Measurements from ENCODE around the gene KLHL26. TPM values are rescaled to one million over a fixed set of nuclear protein-coding genes. Genes with fewer than 3 reads are reported as not detected.

Gene KLHL26
- total and polyA plus RNA-seq, 4 experiments from 2014 or later = 4.4 to 14.8 (median 10.6) TPM

DNA sequence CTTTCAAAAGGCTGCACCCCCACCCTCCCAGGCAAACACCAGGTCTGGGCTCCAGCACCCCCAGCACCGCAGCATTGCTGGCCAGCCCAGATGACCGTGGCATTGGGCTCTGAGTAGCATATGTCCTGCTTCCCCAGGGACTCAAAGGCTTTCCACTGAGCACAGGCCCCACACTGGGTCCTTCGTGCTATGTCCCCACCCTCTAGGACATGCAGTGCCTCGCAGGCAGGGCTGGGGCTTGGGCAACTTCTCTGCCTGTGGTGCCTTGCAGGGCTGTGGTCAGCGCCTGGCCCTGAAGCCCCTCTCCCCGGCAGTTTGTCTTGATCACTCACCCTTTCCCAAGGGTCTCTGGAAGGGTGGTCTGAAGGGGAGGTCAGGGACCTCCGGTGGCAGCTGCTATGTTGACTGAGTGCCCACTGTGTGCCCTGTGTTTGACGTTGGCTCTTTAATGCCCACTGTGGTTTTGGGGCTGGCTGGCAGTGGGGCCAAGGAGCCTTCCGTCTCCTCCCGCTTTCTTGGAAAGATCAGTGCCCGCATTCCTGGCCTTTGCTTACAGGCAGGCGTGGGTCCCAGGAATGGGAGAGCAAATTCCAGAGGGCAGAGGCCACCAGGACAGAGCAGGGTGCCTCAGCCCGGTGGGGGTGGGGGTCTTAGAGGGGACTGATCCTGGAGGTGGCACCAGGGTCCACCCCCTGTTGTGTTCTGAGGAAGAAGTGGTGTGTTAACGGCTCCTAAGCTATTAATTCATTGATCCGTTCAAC, 26.3 kb downstream of the KLHL26 start:
- H3K4me3 Mint-ChIP-seq = no peak overlapping the region
- intact Hi-C loops (cut with micrococcal nuclease) = no loop called here
- H3K9me3 Mint-ChIP-seq = no peaks in the 10 kb centered on the region
- H3K4me1 Mint-ChIP-seq = peaks cover 12 to 21% (median 14%) of the 10 kb centered on the region in 4 donors
- peaks cover 6 to 7% of the 10 kb centered on the region in 2 donors for H3K36me3 Mint-ChIP-seq
- no peak for DNase-seq
- no peaks in the 10 kb centered on the region for H3K27me3 Mint-ChIP-seq
- CTCF ChIA-PET (ENCODE audit: partially characterized antibody) = interaction anchor here (1.0 kb wide), 1 partner anchor 184 kb away, joined by 3 read pairs; no protein-coding TSS in a partner anchor
- Histone ChIP-seq H3K27ac (ENCODE audit: low read depth, low read length) (no peak overlapping the region), H3K9me3 (ENCODE audit: control insufficient read depth in 1 of 2, low read length in 2 of 2) (no peaks in the 10 kb centered on the region), H3K4me1 (ENCODE audit: insufficient read depth, low read length) (peaks cover 4% of the 10 kb centered on the region), H3K36me3 (ENCODE audit: insufficient read depth, low read length) (no peaks in the 10 kb centered on the region), H3K27me3 (ENCODE audit: insufficient read depth, low read length) (no peaks in the 10 kb centered on the region), H3K4me3 (ENCODE audit: low read length in 2 of 2) (no peak overlapping the region)
- peak overlapping the region in 3 of 7 donors; percentile 23 to 42 (median 36) for H3K27ac Mint-ChIP-seq
- POLR2A ChIA-PET (ENCODE audit: partially characterized antibody) = no interaction called here

GRCh38 chr19:18663940-18664530, 27.2 kb downstream of the KLHL26 start:
- peaks cover 7 to 14% (median 10%) of the 10 kb centered on the region in 4 donors for H3K4me1 Mint-ChIP-seq
- H3K36me3 Mint-ChIP-seq = peaks cover 6 to 10% of the 10 kb centered on the region in 2 donors
- intact Hi-C loops (cut with micrococcal nuclease) = no loop called here
- ChIA-PET POLR2A (ENCODE audit: partially characterized antibody) (no interaction called here), CTCF (ENCODE audit: partially characterized antibody) (no interaction called here)
- no peak for DNase-seq
- H3K4me3 ChIP-seq (ENCODE audit: low read length in 2 of 2) = no peak overlapping the region
- peak overlapping the region in 4 of 7 donors; percentile 37 to 68 (median 40) for H3K27ac Mint-ChIP-seq
- no peaks in the 10 kb centered on the region for H3K9me3 ChIP-seq (ENCODE audit: control insufficient read depth in 1 of 2, low read length in 2 of 2)
- no peaks in the 10 kb centered on the region for H3K27me3 ChIP-seq (ENCODE audit: insufficient read depth, low read length)
- peaks cover 4% of the 10 kb centered on the region for H3K4me1 ChIP-seq (ENCODE audit: insufficient read depth, low read length)
- H3K27ac ChIP-seq (ENCODE audit: low read depth, low read length) = no peak overlapping the region
- H3K9me3 Mint-ChIP-seq = no peaks in the 10 kb centered on the region
- H3K4me3 Mint-ChIP-seq = no peak overlapping the region
- H3K27me3 Mint-ChIP-seq = no peaks in the 10 kb centered on the region
- H3K36me3 ChIP-seq (ENCODE audit: insufficient read depth, low read length) = peaks cover 4% of the 10 kb centered on the region

- Mint-ChIP-seq H3K27me3 (no peaks in the 10 kb centered on the region), H3K36me3 (peaks cover 10 to 20% of the 10 kb centered on the region in 2 donors), H3K4me1 (peaks cover 8 to 14% (median 9%) of the 10 kb centered on the region in 4 donors), H3K27ac (no peak overlapping the region), H3K4me3 (no peak overlapping the region), H3K9me3 (no peaks in the 10 kb centered on the region)
- no peaks in the 10 kb centered on the region for H3K27me3 ChIP-seq (ENCODE audit: insufficient read depth, low read length)
- no peak overlapping the region for H3K27ac ChIP-seq (ENCODE audit: low read depth, low read length)
- H3K36me3 ChIP-seq (ENCODE audit: insufficient read depth, low read length) = peaks cover 5% of the 10 kb centered on the region
- H3K4me1 ChIP-seq (ENCODE audit: insufficient read depth, low read length) = peaks cover 4% of the 10 kb centered on the region
- ChIA-PET CTCF (ENCODE audit: partially characterized antibody) (no interaction called here), POLR2A (ENCODE audit: partially characterized antibody) (no interaction called here)
- no peaks in the 10 kb centered on the region for H3K9me3 ChIP-seq (ENCODE audit: control insufficient read depth in 1 of 2, low read length in 2 of 2)
- intact Hi-C loops (cut with micrococcal nuclease) = no loop called here
- no peak for DNase-seq
- no peak overlapping the region for H3K4me3 ChIP-seq (ENCODE audit: low read length in 2 of 2)
Measured at GRCh38 chr19:18665771-18666202, 29.0 kb downstream of the KLHL26 start.

GRCh38 chr19:18666317-18666716, 29.5 kb downstream of the KLHL26 start:
- no peak overlapping the region for H3K4me3 Mint-ChIP-seq
- Histone ChIP-seq H3K4me1 (ENCODE audit: insufficient read depth, low read length) (peaks cover 4% of the 10 kb centered on the region), H3K9me3 (ENCODE audit: control insufficient read depth in 1 of 2, low read length in 2 of 2) (no peaks in the 10 kb centered on the region), H3K27me3 (ENCODE audit: insufficient read depth, low read length) (no peaks in the 10 kb centered on the region), H3K36me3 (ENCODE audit: insufficient read depth, low read length) (peaks cover 5% of the 10 kb centered on the region), H3K27ac (ENCODE audit: low read depth, low read length) (no peak overlapping the region), H3K4me3 (ENCODE audit: low read length in 2 of 2) (no peak overlapping the region)
- ChIA-PET POLR2A (ENCODE audit: partially characterized antibody) (no interaction called here), CTCF (ENCODE audit: partially characterized antibody) (no interaction called here)
- intact Hi-C loops (cut with micrococcal nuclease) = no loop called here
- H3K27ac Mint-ChIP-seq = no peak overlapping the region
- H3K27me3 Mint-ChIP-seq = no peaks in the 10 kb centered on the region
- peaks cover 10 to 20% of the 10 kb centered on the region in 2 donors for H3K36me3 Mint-ChIP-seq
- no peak for DNase-seq
- no peaks in the 10 kb centered on the region for H3K9me3 Mint-ChIP-seq
- H3K4me1 Mint-ChIP-seq = peaks cover 7 to 10% (median 7%) of the 10 kb centered on the region in 4 donors

DNA sequence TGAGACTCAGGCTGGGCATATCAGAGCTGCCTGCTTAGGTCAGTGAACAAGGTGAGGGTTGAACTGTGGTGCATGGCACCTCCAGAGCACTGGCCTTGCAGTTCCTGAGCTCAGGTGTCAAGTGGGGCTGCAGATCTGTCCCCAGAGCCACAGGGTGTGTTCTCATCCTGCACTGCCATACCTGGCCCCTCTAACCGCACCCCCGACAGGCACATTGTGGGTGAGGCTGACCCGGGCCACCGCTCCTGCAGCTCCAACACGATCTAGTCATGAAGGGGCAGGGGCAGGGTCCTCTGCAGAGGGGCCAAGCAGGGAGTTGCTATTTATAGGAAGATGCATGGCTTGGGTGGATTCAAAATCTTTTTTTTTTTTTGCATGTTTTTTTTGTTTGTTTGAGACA, 30.0 kb downstream of the KLHL26 start:
- H3K36me3 ChIP-seq (ENCODE audit: insufficient read depth, low read length) = peaks cover 5% of the 10 kb centered on the region
- no peaks in the 10 kb centered on the region for H3K27me3 ChIP-seq (ENCODE audit: insufficient read depth, low read length)
- Mint-ChIP-seq H3K9me3 (no peaks in the 10 kb centered on the region), H3K4me1 (peaks cover 5 to 10% (median 5%) of the 10 kb centered on the region in 4 donors), H3K27me3 (no peaks in the 10 kb centered on the region), H3K36me3 (peaks cover 13 to 20% of the 10 kb centered on the region in 2 donors), H3K27ac (no peak overlapping the region), H3K4me3 (no peak overlapping the region)
- peaks cover 4% of the 10 kb centered on the region for H3K4me1 ChIP-seq (ENCODE audit: insufficient read depth, low read length)
- ChIA-PET CTCF (ENCODE audit: partially characterized antibody) (no interaction called here), POLR2A (ENCODE audit: partially characterized antibody) (no interaction called here)
- H3K27ac ChIP-seq (ENCODE audit: low read depth, low read length) = no peak overlapping the region
- no peaks in the 10 kb centered on the region for H3K9me3 ChIP-seq (ENCODE audit: control insufficient read depth in 1 of 2, low read length in 2 of 2)
- no peak for DNase-seq
- intact Hi-C loops (cut with micrococcal nuclease) = no loop called here
- H3K4me3 ChIP-seq (ENCODE audit: low read length in 2 of 2) = no peak overlapping the region

DNA sequence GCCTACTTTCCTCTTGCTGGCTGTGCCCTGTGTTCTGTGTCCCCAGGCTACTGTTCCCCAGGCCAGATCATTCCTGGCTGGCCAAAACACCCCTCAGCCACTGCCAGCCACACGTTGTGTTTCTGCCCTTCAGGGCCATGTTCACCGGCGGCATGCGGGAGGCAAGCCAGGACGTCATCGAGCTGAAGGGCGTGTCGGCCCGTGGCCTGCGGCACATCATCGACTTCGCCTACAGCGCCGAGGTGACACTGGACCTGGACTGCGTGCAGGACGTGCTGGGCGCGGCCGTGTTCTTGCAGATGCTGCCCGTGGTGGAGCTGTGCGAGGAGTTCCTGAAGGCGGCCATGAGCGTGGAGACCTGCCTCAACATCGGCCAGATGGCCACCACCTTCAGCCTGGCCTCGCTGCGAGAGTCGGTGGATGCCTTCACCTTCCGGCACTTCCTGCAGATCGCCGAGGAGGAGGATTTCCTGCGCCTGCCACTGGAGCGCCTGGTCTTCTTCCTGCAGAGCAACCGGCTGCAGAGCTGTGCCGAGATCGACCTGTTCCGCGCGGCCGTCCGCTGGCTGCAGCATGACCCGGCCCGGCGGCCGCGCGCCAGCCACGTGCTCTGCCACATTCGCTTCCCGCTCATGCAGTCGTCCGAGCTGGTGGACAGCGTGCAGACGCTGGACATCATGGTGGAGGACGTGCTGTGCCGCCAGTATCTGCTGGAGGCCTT, 30.9 kb downstream of the KLHL26 start:
- no peaks in the 10 kb centered on the region for H3K27me3 ChIP-seq (ENCODE audit: insufficient read depth, low read length)
- H3K4me3 Mint-ChIP-seq = no peak overlapping the region
- ChIA-PET POLR2A (ENCODE audit: partially characterized antibody) (no interaction called here), CTCF (ENCODE audit: partially characterized antibody) (no interaction called here)
- intact Hi-C loops (cut with micrococcal nuclease) = no loop called here
- H3K4me3 ChIP-seq (ENCODE audit: low read length in 2 of 2) = no peak overlapping the region
- peaks cover 13 to 20% of the 10 kb centered on the region in 2 donors for H3K36me3 Mint-ChIP-seq
- H3K27me3 Mint-ChIP-seq = no peaks in the 10 kb centered on the region
- peaks cover 5% of the 10 kb centered on the region for H3K36me3 ChIP-seq (ENCODE audit: insufficient read depth, low read length)
- peaks cover 5 to 10% (median 5%) of the 10 kb centered on the region in 4 donors for H3K4me1 Mint-ChIP-seq
- peaks cover 4% of the 10 kb centered on the region for H3K4me1 ChIP-seq (ENCODE audit: insufficient read depth, low read length)
- H3K27ac ChIP-seq (ENCODE audit: low read depth, low read length) = no peak overlapping the region
- H3K9me3 Mint-ChIP-seq = no peaks in the 10 kb centered on the region
- no peaks in the 10 kb centered on the region for H3K9me3 ChIP-seq (ENCODE audit: control insufficient read depth in 1 of 2, low read length in 2 of 2)
- no peak for DNase-seq
- peak overlapping the region in 1 of 7 donors; percentile 32 for H3K27ac Mint-ChIP-seq

- CTCF ChIA-PET (ENCODE audit: partially characterized antibody) = no interaction called here
- Histone ChIP-seq H3K27me3 (ENCODE audit: insufficient read depth, low read length) (no peaks in the 10 kb centered on the region), H3K9me3 (ENCODE audit: control insufficient read depth in 1 of 2, low read length in 2 of 2) (no peaks in the 10 kb centered on the region), H3K36me3 (ENCODE audit: insufficient read depth, low read length) (peaks cover 5% of the 10 kb centered on the region), H3K4me3 (ENCODE audit: low read length in 2 of 2) (no peak overlapping the region), H3K4me1 (ENCODE audit: insufficient read depth, low read length) (peaks cover 4% of the 10 kb centered on the region), H3K27ac (ENCODE audit: low read depth, low read length) (no peak overlapping the region)
- POLR2A ChIA-PET (ENCODE audit: partially characterized antibody) = no interaction called here
- no peak for DNase-seq
- Mint-ChIP-seq H3K36me3 (peaks cover 13 to 20% of the 10 kb centered on the region in 2 donors), H3K27me3 (no peaks in the 10 kb centered on the region), H3K9me3 (no peaks in the 10 kb centered on the region), H3K4me3 (no peak overlapping the region), H3K27ac (no peak overlapping the region), H3K4me1 (peaks cover 3 to 10% (median 5%) of the 10 kb centered on the region in 4 donors)
- intact Hi-C loops (cut with micrococcal nuclease) = no loop called here
Measured at GRCh38 chr19:18668252-18668631, 31.4 kb downstream of the KLHL26 start.

Data from CD4-positive, alpha-beta memory T cell (primary cell).